Erythroblast (primary cell): ENCODE results near the gene TMEM156.

Experiments used
- GATA1 ChIP-seq: IDR thresholded peaks from 2 replicates; pipeline ENCODE4 v1.6.1; 2011; ENCODE audit warnings: low read depth, mild to moderate bottlenecking, control low read depth, low read length, moderate library complexity
- POLR2A ChIP-seq: IDR thresholded peaks from 2 replicates; pipeline ENCODE4 v1.6.1; 2011; ENCODE audit warnings: mild to moderate bottlenecking, low read length

GRCh38 chr4:38921151-38921550 is 111.1 kb downstream of the TMEM156 start:
- TF ChIP-seq POLR2A (no peak), GATA1 (no peak)
